ENCODE measurements around the gene PDAP1.
"Not testable (repeated sequence)": the region's sequence is repeated elsewhere in the genome, so short reads cannot be mapped to it uniquely, and the experiment has no call there.

Gene PDAP1

DNA sequence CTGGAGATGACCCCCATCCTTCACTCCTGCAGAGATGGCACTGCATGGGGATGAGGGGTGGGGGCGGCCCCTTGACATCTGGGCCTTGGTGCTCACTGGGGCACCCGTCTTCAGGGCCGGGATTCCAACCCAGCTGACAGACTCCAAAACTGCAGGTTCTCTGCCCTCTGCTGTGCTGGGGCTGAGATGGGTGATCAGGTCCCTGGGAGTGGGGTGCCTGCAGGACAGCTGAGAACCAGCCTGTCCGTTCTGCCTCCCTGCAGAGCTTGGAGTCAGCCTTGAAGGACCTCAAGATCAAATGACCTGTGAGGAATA is 14.3 kb downstream of the PDAP1 start:
- no peak for TF ChIP-seq ZFX (IDR thresholded peaks at IDR 0.05)
- TF ChIP-seq, protein P1, sequence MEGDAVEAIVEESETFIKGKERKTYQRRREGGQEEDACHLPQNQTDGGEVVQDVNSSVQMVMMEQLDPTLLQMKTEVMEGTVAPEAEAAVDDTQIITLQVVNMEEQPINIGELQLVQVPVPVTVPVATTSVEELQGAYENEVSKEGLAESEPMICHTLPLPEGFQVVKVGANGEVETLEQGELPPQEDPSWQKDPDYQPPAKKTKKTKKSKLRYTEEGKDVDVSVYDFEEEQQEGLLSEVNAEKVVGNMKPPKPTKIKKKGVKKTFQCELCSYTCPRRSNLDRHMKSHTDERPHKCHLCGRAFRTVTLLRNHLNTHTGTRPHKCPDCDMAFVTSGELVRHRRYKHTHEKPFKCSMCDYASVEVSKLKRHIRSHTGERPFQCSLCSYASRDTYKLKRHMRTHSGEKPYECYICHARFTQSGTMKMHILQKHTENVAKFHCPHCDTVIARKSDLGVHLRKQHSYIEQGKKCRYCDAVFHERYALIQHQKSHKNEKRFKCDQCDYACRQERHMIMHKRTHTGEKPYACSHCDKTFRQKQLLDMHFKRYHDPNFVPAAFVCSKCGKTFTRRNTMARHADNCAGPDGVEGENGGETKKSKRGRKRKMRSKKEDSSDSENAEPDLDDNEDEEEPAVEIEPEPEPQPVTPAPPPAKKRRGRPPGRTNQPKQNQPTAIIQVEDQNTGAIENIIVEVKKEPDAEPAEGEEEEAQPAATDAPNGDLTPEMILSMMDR (conservative IDR thresholded peaks at IDR 0.05) = no peak
- peak overlapping the region; percentile 74 for H3K27ac ChIP-seq

DNA sequence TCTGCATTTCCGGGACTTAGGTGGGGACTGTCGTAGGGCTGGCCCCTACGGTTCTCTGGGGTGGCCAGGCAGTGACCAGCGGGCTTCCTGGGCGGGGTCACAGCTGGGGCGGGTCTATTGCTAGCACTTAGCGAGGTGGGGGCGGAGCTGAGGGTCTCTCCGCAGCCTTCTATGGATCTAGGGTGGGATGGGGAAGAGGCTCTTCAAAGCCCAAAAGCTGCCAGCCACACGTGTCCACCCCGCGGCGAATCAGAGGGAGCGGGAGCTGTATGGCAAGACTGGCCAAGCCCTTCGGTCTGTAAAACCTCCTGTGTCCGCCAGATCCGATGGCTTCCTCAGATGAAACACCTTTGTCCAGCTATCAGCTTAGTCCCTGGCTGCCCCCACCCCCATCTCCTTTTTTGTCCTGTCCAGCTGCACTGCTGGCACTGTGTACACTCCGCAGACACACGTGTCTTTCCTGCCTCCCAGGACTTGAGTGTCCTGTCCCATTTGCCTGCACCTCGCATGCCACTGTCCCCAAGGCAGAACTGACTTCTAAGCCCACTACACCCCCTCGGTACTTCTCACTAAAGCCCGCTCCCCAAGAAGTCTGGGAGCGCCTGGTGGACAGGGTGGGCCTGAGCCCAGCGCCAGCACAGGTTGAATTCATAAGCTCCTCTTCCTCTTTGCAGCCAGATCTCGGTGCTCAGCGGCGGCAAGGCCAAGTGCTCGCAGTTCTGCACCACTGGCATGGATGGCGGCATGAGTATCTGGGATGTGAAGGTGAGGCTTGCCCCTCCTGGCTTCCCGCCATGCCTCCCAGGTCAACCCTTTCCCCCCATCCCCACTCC is 14.8 kb downstream of the PDAP1 start:
- peak overlapping the region; percentile 74 for H3K27ac ChIP-seq
- TF ChIP-seq ZFX (IDR thresholded peaks at IDR 0.05) = no peak
- TF ChIP-seq, protein P1 (conservative IDR thresholded peaks at IDR 0.05) = no peak

DNA sequence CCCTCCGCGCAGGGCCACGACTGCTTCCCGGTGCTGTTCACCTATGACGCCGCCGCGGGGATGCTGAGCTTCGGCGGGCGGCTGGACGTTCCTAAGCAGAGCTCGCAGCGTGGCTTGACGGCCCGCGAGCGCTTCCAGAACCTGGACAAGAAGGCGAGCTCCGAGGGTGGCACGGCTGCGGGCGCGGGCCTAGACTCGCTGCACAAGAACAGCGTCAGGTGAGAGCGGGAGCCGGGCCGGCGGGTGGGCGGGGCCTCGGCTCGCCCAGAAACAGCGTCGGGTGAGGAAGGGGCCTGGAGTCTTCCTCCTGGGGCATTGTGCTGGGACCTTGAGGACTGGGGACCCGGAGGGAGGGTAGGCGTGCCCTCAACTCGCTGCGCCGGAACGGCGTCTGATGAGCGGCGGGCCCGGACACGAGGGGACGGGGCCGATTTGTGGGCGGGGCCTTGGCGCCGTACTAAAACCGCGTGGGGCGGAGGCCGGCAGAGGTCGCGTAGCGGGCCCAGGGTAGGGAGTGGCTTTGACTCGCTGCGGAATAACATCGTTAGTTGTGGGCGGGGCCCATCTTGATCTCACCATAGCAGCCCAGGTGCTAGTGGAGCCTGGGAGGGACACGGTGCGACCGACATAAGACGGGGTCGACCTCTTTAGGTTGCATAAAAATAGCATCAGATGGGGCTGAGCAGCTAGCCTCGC is 15.6 kb downstream of the PDAP1 start:
- H3K27ac ChIP-seq = peak overlapping the region; percentile 74
- TF ChIP-seq, protein P1 (conservative IDR thresholded peaks at IDR 0.05) = no peak
- peak; percentile 63; the same call in 1 of the 2 replicates for TF ChIP-seq ZFX (IDR thresholded peaks at IDR 0.05)

DNA sequence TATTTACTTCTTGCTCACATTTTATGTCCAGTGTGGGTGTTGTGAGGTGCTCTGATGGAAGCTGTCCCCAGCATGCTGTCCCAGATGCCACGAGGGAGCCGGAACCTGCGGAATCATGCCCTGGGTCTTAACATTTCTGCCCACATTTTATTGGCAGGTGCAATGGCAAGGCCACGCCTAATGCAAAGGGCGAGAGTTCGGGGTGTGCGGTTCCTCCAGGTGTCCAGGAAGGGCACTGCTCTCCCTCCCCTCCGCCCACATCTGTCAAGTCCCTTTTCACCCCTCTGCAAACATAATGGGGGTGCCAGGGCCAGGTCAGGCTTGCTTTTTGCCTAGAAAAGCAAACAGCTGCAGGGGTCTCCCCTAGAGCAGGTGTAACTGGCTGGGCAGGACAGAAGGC is 16.4 kb downstream of the PDAP1 start:
- peak overlapping the region; percentile 74 for H3K27ac ChIP-seq
- TF ChIP-seq, protein P1 (conservative IDR thresholded peaks at IDR 0.05) = no peak
- no peak for TF ChIP-seq ZFX (IDR thresholded peaks at IDR 0.05)

DNA sequence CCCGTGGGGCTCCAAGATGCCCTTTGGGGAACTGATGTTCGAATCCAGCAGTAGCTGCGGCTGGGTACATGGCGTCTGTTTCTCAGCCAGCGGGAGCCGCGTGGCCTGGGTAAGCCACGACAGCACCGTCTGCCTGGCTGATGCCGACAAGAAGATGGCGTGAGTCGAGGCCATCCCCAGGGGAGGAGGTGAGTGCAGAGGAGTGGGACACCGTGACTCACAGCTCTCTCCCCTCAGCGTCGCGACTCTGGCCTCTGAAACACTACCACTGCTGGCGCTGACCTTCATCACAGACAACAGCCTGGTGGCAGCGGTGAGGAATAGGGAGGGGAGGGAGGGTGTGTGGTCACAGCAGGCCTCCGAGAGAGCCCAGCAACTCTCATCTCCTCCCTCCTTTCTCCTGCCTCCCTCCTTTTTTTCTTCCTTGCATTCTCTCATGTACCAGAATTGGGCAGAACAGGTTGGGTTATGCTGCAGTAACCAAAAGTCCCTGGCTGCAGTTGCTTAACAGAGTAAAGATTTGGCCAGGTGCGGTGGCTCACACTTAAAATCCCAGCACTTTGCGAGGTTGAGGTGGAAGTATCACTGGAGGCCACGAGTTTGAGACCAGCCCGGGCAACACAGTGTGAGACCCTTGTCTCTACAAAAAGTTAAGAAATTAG is 17.3 kb downstream of the PDAP1 start:
- H3K27ac ChIP-seq = no peak overlapping the region
- no peak for TF ChIP-seq ZFX (IDR thresholded peaks at IDR 0.05)
- TF ChIP-seq, protein P1 (conservative IDR thresholded peaks at IDR 0.05) = no peak

DNA sequence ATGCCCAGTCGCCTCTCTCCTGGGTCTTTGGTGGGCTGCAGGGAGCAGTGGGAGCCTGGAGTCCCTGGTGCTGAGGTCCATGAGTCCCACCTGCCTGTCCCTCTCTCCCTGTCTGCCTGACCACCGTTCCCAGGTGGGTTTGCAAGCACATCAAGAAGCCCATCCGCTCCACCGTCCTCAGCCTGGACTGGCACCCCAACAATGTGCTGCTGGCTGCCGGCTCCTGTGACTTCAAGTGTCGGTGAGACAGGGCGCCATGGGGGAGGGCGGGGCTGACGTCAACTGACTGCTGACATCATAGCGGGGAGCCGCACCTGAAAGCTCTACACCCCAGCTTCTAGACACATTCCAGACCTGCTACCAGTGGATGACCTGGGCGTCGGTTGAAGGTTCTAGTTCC is 18.6 kb downstream of the PDAP1 start:
- no peak for TF ChIP-seq ZFX (IDR thresholded peaks at IDR 0.05)
- TF ChIP-seq, protein P1 (conservative IDR thresholded peaks at IDR 0.05) = no peak
- H3K27ac ChIP-seq = no peak overlapping the region

DNA sequence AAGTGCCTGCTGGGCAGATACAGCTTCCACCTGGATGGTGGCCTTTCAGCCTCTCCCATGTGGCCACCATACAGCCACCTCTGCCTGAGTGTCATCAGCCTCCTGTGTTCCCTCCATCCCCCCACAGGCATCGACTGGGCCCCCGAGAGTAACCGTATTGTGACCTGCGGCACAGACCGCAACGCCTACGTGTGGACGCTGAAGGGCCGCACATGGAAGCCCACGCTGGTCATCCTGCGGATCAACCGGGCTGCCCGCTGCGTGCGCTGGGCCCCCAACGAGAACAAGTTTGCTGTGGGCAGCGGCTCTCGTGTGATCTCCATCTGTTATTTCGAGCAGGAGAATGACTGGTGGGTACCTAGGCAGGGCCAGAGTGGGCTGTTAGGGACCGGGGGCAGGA is 20.5 kb downstream of the PDAP1 start:
- H3K27ac ChIP-seq = no peak overlapping the region
- TF ChIP-seq ZFX (IDR thresholded peaks at IDR 0.05) = no peak
- TF ChIP-seq, protein P1 (conservative IDR thresholded peaks at IDR 0.05) = no peak

DNA sequence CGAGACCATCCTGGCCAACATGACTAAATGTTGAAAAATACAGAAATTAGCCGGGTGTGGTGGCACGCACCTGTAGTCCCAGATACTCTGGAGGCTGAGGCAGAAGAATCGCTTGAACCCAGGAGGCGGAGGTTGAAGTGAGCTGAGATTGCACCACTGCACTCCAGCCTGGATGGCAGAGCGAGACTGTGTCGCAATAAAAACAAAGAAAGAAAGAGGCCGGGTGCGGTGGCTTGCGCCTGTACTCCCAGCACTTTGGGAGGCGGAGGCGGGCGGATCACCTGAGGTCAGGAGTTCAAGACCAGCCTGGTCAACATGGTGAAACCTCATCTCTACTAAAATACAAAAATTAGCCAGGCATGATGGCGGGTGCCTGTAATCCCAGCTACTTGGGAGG is 21.2 kb downstream of the PDAP1 start:
- not testable (repeated sequence) for H3K27ac ChIP-seq
